GM08714 (cell line): ENCODE results near the gene GLIS1.

Source experiments
- H3K4me3 ChIP-seq: fragments of 200-500 bp; sonication (Bioruptor generic); 2 replicates; pipeline ENCODE4 v1.5.1; 2014; ENCODE audit warnings: mild to moderate bottlenecking, low read length, inconsistent platforms
- ZNF274 ChIP-seq: IDR thresholded peaks from 2 replicates; pipeline ENCODE4 v1.6.1; 2012; ENCODE audit warnings: mild to moderate bottlenecking, low read depth, low read length

The GLIS1 gene

GRCh38 chr1:53754484-53755312, 15.7 kb upstream of the GLIS1 start:
- TF ChIP-seq ZNF274 = no peak
- no peak overlapping the region for H3K4me3 ChIP-seq

GRCh38 chr1:53752281-53752680, 13.3 kb upstream of the GLIS1 start:
- no peak for TF ChIP-seq ZNF274

DNA sequence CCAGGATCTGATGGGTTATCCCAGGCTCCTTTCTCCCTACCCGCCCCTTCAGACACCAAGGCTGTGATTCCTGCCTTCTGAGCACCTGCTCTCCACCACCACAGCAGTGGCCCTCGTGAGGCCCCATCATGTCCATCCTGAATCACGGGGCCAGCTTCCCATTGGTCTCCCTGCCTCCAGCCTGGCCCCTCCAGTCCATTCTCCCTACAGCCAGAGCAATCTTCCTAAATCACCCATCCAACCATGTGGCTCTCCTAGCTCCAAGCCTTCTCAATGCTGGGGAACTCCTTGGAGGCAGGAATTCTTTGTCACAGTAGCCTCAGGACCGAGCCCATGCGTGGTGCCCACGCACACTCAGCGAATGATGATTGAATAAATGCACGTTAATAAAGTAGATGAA, 8.9 kb upstream of the GLIS1 start:
- no peak for TF ChIP-seq ZNF274
- no peak overlapping the region for H3K4me3 ChIP-seq

More at GRCh38 chr1:53752281-53752680, 13.3 kb upstream of the GLIS1 start:
- H3K4me3 ChIP-seq = no peak overlapping the region

DNA sequence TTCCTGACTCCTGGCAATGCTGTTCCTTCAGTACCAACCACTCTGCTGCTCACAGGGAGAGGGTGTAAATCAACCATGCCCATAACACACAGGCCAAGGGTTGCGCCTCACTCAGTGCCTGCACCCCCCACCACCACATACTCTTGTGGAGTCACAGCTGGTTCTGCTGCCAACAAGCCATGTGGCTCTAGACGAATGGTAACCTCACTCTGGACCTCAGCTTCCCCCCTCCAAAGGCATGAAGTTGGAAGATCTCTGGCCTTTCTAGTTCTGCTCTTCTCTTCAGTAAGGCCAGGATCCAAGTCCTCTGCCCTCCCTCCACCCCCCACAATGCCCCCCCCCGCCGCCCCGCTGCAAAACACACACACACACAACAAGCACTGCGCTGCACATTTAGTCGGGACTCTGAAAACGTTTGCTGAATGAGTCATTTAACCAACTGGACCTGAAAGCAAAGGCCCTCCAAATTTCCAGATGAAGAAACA, 1.7 kb upstream of the GLIS1 start:
- H3K4me3 ChIP-seq = no peak overlapping the region
- no peak for TF ChIP-seq ZNF274

DNA sequence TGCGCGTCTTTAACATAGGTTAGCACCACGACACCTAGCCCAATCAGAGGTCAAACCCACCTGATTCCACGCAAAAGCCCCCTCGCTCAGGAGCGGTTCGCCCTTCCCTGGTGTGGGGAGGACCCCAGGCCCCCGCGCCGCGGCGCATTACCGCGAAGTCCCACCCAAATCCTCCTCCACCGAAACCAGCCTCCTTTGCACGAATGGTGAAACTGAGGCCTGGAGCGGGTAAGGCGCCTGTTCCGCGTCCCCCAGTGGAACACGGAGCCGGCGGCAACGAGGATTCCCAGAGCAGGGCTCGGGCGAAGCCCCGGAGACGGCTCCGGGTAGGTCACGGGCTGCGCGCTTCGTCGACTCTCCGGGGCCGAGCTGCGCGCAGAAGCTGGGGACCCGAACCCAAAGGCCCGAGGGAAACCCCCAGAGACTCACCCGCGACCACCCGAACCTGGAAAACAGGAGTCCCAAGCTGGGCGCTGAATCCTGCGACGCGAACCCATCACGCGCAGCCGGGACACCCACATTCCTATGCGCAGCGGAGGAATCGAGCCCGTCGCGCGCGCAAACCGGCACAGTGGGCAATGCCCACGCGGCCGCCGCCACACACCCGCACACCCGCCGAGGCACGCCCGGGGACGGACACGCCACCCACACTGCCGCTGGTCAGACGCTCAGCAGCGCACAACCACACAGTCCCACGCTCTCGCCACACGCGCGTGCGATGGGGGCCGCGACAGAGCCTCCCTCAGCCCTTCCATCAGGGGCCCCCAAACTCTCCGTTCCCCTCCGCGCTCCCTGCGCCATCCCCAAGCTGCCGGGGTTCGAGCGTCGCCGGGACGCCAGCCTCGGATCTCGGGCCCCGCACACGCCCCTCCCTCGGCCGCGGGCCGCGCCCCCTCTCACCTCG, 507 bp downstream of the GLIS1 start:
- H3K4me3 ChIP-seq = peak overlapping the region; percentile 70; the same call in 1 of the 2 replicates
- TF ChIP-seq ZNF274 = no peak

DNA sequence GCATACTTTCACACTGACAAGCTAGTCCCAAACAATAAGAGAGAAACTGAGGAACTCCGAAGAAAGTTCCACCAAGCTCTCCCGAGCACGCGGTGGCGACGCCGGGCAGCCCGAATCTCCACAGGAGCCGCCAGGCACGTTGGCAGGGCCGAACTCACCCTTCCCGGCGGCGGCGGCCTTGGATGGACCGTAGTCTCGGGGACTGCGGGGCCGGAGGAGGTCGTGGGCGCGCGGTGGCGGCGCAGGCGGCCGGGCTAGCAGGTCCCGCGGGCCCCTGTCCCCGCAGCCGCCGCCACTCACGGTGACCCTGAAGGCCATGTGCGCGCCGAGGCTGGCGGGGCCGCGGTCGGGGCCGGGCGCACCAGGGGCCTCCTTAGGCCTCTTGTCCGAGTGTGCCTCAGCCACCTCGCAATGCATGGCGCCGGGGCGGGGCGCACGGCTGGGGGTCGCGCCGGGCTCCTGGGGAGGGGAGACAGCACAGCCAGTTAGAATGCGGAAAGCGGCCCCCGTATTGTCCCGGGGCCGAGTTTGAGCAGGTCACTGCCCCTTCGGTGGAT, 1.2 kb downstream of the GLIS1 start:
- TF ChIP-seq ZNF274 = no peak
- no peak overlapping the region for H3K4me3 ChIP-seq

DNA sequence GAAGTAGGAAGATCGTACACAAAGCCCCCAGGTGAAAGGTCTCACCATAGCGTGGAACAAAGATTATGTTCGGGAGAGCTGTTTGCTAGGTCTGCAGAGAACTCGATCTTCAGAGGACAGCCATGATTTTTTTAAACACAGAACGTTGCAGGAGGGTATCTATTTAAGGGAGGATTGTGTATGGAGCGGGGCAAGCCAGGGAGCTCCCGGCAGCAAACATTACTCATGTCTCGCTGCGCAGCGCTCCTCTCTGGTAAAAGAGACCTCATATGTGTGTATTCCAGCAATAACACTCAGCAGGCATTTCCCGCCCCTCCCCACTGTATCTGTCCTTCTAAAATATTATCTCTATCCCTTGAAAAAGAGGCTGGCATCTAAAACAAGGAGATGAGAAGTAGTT, 2.7 kb downstream of the GLIS1 start:
- TF ChIP-seq ZNF274 = no peak
- no peak overlapping the region for H3K4me3 ChIP-seq

DNA sequence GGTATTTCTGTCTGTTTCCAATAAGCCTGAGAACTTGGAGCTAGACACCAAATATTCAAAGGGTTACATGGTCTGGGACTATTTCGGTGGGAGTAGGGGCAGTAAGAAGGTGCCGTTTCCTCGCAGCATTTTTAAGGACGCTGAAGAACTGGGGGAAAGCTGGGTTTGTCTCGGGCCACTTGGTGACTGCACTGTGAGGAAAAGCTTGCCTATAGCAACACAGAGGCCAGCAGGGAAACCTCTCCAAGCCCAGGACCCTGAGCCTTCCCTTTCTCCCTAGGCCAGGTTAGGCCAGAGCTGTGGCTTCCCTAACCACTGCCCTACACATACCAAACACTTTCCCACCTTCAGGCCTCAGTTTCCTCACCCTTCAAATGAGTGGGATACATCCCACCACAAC, 3.3 kb downstream of the GLIS1 start:
- no peak overlapping the region for H3K4me3 ChIP-seq
- TF ChIP-seq ZNF274 = no peak

DNA sequence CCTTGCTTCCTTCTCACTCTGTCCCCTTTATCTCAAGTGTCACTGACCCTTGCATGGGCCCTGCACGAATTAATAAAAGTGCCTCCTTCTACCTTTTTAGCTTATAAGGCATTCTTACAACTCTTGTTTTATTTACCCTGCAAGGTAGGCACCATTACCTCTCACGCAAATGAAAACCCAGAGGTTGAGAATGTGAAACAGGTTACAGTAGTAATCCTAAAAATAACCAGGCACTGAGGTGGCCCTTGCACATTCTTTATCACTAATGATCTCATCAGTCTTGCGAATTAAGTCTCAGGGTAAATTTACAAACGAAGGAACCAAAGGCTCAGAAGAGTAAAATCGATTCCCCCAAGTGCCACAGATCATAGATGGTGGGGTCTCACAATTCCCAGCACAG, 3.7 kb downstream of the GLIS1 start:
- no peak overlapping the region for H3K4me3 ChIP-seq
- no peak for TF ChIP-seq ZNF274

DNA sequence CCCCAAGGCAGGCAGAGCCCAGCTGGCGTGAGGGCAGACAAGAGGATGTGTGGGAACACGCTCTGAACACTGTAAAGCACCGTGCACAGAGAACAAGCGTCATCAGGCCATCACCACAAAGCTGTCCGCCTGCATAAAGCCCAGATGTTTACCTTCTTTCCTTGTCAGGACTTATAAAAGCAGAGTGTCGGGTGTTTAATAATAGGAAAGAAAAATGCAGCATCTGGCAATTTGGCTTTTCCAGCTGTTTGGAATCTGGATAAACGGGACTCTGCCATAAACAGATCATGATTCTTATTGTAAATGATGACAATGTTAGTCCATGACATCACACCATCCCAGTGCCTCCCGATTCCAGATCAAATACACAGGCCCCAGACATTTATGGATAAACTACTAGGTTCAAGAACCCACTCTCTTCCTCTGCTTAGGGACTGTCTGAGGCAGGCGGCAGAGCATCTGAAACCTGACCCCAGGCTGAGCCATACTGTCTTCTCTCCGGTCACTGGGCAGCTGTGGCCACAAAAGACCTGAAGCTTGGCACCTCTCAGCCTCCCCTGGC, 4.2 kb downstream of the GLIS1 start:
- no peak for TF ChIP-seq ZNF274
- H3K4me3 ChIP-seq = no peak overlapping the region

DNA sequence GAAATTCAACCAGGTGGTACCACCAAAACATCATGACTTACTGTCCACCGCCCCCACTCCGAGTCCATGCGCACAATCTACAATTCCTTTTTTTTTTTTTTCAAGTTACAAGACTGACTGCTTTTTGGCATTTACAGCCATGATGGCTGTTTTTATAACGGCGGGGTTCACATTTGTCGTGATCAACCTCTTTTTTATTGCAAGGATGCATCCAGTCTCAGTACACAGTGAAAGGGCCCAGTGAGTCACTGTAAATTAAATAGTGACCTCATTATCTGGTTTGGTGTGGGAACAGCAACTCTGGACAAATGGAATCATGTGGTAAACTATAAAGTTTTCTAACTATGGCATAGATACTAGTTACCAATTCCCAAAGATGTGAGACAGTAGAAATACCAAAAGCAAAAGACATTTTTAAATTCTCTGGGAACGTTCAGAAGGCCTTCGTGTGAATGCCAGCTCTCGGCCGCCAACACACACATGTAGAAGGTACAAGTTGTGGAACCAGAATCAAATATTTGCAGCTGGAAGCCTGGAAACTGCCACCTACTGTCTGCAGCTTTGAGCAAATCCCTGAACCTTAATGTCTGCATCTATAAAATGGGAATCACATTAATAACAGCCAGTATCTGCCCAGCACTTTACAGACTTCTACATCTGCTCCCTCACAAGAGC, 4.9 kb downstream of the GLIS1 start:
- TF ChIP-seq ZNF274 = no peak
- no peak overlapping the region for H3K4me3 ChIP-seq

DNA sequence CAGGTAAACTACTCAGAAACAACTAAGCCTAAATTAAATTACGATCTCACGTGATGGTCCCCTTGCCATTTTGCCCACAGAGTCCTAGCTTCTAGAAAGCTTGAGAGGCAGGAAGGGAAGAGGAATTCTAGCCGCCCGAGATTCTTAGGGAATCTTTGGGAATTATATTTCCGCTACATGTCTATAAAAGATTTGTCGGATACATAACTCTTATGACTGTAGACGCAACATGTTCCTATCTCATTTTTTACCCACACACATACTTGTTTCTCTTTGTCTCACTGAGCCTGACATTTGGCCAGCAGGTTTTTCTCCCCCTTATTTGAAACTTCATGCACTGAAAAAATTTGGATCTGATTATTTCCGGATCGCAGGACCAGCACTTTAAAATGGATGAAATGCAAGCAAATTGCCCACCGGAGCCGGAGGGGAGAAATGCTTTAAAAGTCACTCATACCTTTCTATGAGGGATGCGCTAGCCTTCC, 5.5 kb downstream of the GLIS1 start:
- no peak overlapping the region for H3K4me3 ChIP-seq
- TF ChIP-seq ZNF274 = no peak

DNA sequence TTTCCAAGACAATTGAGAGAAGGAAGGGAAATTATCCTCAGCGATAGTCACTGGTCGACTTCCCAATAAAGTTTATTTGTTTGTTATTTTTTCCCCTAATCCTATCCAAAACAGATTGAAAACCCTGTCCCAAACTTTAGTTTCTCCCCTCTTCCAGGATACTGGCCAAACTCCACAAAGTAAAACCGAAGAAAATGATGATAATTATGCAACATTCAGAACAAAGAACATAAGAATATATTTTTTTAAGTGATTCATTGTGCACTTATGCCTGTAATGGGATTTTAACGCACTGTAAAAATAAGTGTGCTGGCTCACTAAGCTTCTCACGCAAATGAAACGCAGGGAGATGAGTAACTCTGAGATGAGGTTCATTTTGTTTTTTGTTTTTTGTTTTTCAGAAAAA, 6.0 kb downstream of the GLIS1 start:
- H3K4me3 ChIP-seq = no peak overlapping the region
- TF ChIP-seq ZNF274 = no peak
